K562 (cell line): ENCODE measurements around the gene CALD1. TPM values are rescaled to one million over a fixed set of nuclear protein-coding genes. Genes with fewer than 3 reads are reported as not detected.

Source experiments
- ATF6 ChIP-seq: sonication (generic); formaldehyde crosslinking; IDR thresholded peaks from 2 replicates; pipeline ENCODE4 v1.4.0; 2020; ENCODE audit warnings: mild to moderate bottlenecking, missing genetic modification reagents
- BRD9 ChIP-seq: fragments of 450-650 bp; IDR thresholded peaks from 2 replicates; pipeline ENCODE4 v1.6.1; 2018; ENCODE audit warnings: low read depth; ENCODE audit not compliant: partially characterized antibody
- C11orf30 ChIP-seq: fragments of 450-650 bp; IDR thresholded peaks from 2 replicates; pipeline ENCODE4 v1.6.1; 2016; ENCODE audit warnings: low read depth, mild to moderate bottlenecking
- CBX2 ChIP-seq: fragments of 200-600 bp; sonication (generic); IDR thresholded peaks from one replicate; pipeline ENCODE4 v1.6.1; 2012; ENCODE audit warnings: mild to moderate bottlenecking, low read length, inconsistent platforms; ENCODE audit not compliant: insufficient read depth, poor library complexity, severe bottlenecking
- CHD7 ChIP-seq: fragments of 200-600 bp; sonication (generic); IDR thresholded peaks from one replicate; pipeline ENCODE4 v1.6.1; 2012; ENCODE audit warnings: mild to moderate bottlenecking, low read depth, low read length, inconsistent platforms
- EWSR1 ChIP-seq: fragments of 450-650 bp; IDR thresholded peaks from 2 replicates; pipeline ENCODE4 v1.6.1; 2018; ENCODE audit warnings: borderline replicate concordance, mild to moderate bottlenecking, low read depth, moderate library complexity; ENCODE audit not compliant: partially characterized antibody
- FOXJ2 ChIP-seq: fragments of 200-800 bp; sonication (Bioruptor generic); IDR thresholded peaks from 2 replicates; pipeline ENCODE4 v1.6.1; 2016; ENCODE audit warnings: missing genetic modification characterization, missing compliant biosample characterization
- FUS ChIP-seq: fragments of 200-400 bp; formaldehyde crosslinking; optimal IDR thresholded peaks from 2 replicates; pipeline ENCODE3; 2017; ENCODE audit warnings: low read depth, low read length
- LEF1 ChIP-seq: fragments of 450-650 bp; IDR thresholded peaks from 2 replicates; pipeline ENCODE4 v1.6.1; 2016; ENCODE audit warnings: mild to moderate bottlenecking
- MAFK ChIP-seq: IDR thresholded peaks from 2 replicates; pipeline ENCODE4 v1.6.1; 2011; ENCODE audit warnings: low read length, improper control_type of control experiment
- OTX1 ChIP-seq: fragments of 450-650 bp; formaldehyde crosslinking; IDR thresholded peaks from 2 replicates; pipeline ENCODE4 v1.4.0; 2022; ENCODE audit warnings: mild to moderate bottlenecking
- RUNX1 ChIP-seq: sonication (generic); IDR thresholded peaks from 2 replicates; pipeline ENCODE4 v1.6.1; 2016; ENCODE audit warnings: antibody characterized with exemption, low read depth
- SP2 ChIP-seq: IDR thresholded peaks from 2 replicates; pipeline ENCODE4 v1.6.1; 2011; ENCODE audit warnings: mild to moderate bottlenecking, low read depth, low read length, moderate library complexity; ENCODE audit not compliant: poor library complexity, severe bottlenecking; ENCODE audit errors: extremely low read depth
- TCF7L2 ChIP-seq: fragments of 150-350 bp; IDR thresholded peaks from 2 replicates; pipeline ENCODE4 v1.6.1; 2016; ENCODE audit warnings: low read depth, mild to moderate bottlenecking, low read length, moderate library complexity
- ZNF3 ChIP-seq: fragments of 250-450 bp; sonication (Bioruptor Pico); IDR thresholded peaks from 2 replicates; pipeline ENCODE4 v1.5.0; 2021; ENCODE audit warnings: mild to moderate bottlenecking, moderate library complexity
- ZNF644 ChIP-seq: fragments of 200-800 bp; sonication (Bioruptor generic); IDR thresholded peaks from 2 replicates; pipeline ENCODE4 v1.6.1; 2016; ENCODE audit warnings: low read depth, missing genetic modification characterization, missing compliant biosample characterization
- polyA plus RNA-seq, 8 experiments: library from polyadenylated mRNA; depleted of rRNA in 4 of 8; stranded (reverse) in 5 of 8; unstranded in 3 of 8; fragments of >200 nt; fragmentation: Nextera tagmentation in 2 of 8; fragmentation: Illumina TruSeq in 1 of 8; extraction: Ambion mirVana in 2 of 8; extraction: Trizol in 1 of 8; gene quantifications; 2 replicates each; pipeline versions ENCODE4 v1.2.1 to v1.2.3, GENCODE V29; 2011 to 2014; ENCODE audit warnings: inconsistent platforms in 1 of 8, missing spikeins in 1 of 8
- total RNA-seq, 7 experiments: library from RNA; depleted of rRNA in 6 of 7; stranded (reverse); fragments of >200 nt in 6 of 7; fragmentation: Illumina TruSeq in 2 of 7; extraction: Trizol in 2 of 7; gene quantifications; 2 replicates each; pipeline versions ENCODE4 v1.2.1 to v1.2.3, GENCODE V29; 2011 to 2021; ENCODE audit warnings: low replicate concordance in 1 of 7

The CALD1 gene
- total and polyA plus RNA-seq, 9 of the 15 experiments (the other 6 are each of a cell fraction or from before 2014, with no cell fraction given), result 0.40 TPM; not detected in 8

DNA sequence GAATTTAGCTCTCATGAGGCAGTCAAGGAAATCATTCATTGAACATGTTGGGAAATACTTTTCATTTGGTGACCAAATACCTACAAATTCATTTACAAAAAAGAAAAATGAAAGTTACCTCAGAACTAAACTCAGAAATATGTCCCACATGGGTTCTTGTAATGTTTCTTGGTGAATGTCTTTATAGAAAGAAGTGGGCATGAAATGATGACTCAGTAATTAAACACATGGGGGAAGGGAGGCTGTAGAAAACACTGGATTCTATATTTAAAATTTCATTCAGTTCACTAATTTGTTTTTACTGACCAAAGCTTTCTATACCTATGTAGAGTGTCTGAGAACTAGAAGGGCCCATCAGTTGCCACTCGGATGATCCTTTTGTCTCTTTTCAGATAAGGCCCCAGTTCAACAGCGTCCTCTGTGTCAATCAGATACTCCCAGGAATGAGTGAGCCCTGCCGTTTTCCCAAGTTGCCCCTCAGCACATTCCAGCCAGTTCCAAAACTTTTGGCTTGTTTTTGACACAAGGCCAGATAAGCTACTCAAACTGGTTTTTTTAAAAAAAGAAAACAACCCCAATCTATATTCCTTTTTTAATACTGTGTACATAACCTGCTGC is 157.6 kb downstream of the CALD1 start (continued):
- TF ChIP-seq ZNF644 (no peak), CHD7 (no peak), MAFK (peak; percentile 23; the same call in 1 of the 2 replicates), ZNF3 (CRISPR knock-in tag) (no peak), FUS (no peak), EWSR1 (no peak), SP2 (no peak), TCF7L2 (no peak), FOXJ2 (tag) (no peak), RUNX1 (no peak), OTX1 (CRISPR knock-in tag) (no peak), C11orf30 (peak; percentile 54; the same call in 1 of the 2 replicates), BRD9 (no peak), CBX2 (no peak), LEF1 (no peak), ATF6 (CRISPR knock-in tag) (no peak)
